GM12864 (cell line): Measurements from ENCODE around the gene CCDC3.

ENCODE experiments used
- DNase-seq: peaks from one replicate; pipeline ENCODE4 v3.0.0-alpha.2; 2011; ENCODE audit warnings: low read depth
- H3K4me3 ChIP-seq: 2 replicates; pipeline ENCODE4 v1.5.1; 2011; ENCODE audit warnings: mild to moderate bottlenecking, low read depth, low read length, control low read depth
- CTCF ChIP-seq: IDR thresholded peaks from 2 replicates; pipeline ENCODE4 v1.5.1; 2011; ENCODE audit warnings: low read depth, mild to moderate bottlenecking, moderate library complexity, low read length, control low read depth, inconsistent platforms; ENCODE audit errors: missing control alignments

CCDC3 gene

GRCh38 chr10:12981570-12981969 lies 19.9 kb downstream of the CCDC3 start:
- H3K4me3 ChIP-seq, result no peak overlapping the region
- no peak for DNase-seq
- TF ChIP-seq CTCF, result no peak

DNA sequence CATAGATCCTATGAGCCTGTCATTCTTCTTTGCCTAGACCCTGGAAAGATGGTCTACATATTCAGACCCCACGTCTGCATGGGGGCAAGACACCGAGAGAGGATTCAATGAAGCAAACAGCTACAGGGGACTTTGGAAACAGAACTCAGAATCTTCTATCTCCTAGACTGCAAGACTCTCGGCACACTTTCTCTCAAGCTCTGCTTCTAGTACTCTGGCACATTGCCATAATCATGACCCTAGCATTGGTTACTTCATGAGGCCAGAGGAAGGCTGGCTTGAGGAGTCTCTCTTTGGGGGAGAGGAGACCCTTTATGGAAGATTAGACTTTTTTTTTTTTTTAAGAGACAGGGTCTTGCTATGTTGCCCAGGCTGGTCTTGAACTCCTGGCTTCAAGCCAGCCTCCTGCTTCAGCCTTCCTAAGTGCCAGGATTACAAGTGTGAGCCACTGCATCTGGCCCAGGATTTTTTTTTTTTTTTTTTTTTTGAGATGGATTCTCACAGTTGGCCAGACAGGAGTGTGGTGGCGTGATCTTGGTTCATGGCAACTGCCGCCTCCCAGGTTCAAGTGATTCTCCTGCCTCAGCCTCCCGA lies 20.7 kb downstream of the CCDC3 start:
- no peak overlapping the region for H3K4me3 ChIP-seq
- no peak for TF ChIP-seq CTCF
- no peak for DNase-seq

DNA sequence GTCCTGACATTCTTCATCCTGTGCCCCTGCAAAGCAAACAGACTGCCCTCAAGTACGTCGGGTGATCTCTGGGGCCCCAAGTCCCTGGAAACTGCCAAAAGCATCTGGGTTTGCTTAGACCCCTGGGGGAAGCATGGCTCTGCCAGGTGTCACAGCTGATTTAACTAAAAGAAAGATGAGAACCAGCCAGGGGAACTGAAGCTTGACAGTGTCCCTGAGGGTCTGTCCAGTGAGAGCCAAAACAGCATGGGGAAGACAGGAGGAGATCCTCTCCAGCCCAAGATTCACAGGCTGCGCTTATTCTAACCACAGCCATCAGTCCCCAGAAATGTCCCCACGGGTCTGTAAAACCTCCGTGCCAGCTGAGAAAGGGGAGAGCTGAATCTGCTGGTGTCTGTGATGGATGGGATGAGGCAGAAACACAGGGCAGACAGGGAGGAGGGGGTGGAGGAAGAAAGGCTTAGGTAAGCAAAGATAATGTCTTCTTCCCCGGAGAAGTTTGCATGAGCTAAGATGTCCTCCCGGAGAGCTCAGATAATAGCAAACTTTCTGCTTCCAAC lies 21.3 kb downstream of the CCDC3 start:
- no peak overlapping the region for H3K4me3 ChIP-seq
- no peak for DNase-seq
- no peak for TF ChIP-seq CTCF

- no peak overlapping the region for H3K4me3 ChIP-seq
- no peak for TF ChIP-seq CTCF
- no peak for DNase-seq
Observed at GRCh38 chr10:12978891-12979290, 22.6 kb downstream of the CCDC3 start.

DNA sequence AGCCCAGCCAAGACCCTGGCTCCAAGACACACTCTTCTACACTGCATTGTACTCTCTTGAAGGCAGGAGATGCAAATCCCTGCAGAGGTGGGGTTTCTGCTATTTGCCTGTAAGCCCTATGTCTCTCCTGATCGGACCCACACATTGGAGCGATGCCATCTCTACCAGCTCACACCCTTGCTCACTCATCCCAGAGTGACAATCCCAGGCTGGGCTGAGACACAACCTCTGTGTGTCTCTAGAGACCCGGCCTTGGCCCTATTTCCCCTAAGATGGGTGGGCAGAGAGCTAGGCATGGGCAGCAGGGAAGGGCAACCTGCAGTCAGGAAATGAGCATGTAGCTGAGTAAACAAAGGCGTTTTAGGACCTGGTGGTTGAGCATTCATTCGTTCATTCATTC lies 25.6 kb downstream of the CCDC3 start:
- no peak for TF ChIP-seq CTCF
- DNase-seq, result no peak
- no peak overlapping the region for H3K4me3 ChIP-seq

DNA sequence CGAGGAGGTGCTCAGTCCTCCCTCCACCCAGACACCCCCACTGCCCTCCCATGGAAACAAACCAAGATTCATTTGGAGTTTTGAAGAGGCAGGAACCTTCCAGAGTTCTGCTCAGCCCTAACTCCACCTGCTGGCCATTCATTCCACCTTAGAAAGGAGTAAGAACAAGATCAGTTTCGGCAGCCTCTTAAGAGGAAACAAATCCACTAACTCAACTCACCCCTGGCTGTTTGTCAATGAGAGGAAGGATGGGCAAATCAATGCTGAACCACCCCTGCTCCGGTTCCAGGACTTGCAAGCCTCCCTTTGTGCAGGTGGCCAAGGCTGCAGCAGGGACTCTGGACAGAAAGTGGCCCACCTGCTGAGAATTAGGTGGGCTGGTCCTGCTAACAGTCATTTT lies 26.2 kb downstream of the CCDC3 start:
- TF ChIP-seq CTCF, result peak; percentile 32
- DNase-seq, result no peak
- H3K4me3 ChIP-seq, result no peak overlapping the region
